Muscle of back (tissue), 11 donors: ENCODE measurements around the gene CADM4. TPM values are rescaled to one million over a fixed set of nuclear protein-coding genes. Genes with fewer than 3 reads are reported as not detected.
"Not testable (repeated sequence)": the region's sequence is repeated elsewhere in the genome, so short reads cannot be mapped to it uniquely, and the experiment has no call there.

Experiments
- DNase-seq, 3 donors: peaks; one replicate each; pipeline versions ENCODE4 v3.0.0 to v3.0.0-alpha.2; 2013
- polyA plus RNA-seq, 10 donors: library from polyadenylated mRNA; unstranded; fragments of 120-200 nt; gene quantifications; one replicate each; pipeline ENCODE4 v1.2.1, GENCODE V29; 2013; ENCODE audit not compliant: insufficient read length in 10 of 10

Gene CADM4
- polyA plus RNA-seq, 10 donors, result 5.6 to 19.4 (median 8.7) TPM

- no peak for DNase-seq
Measured at GRCh38 chr19:43667126-43667875, 27.7 kb upstream of the CADM4 start.

- DNase-seq, result no peak
Measured at GRCh38 chr19:43664018-43664417, 24.4 kb upstream of the CADM4 start.

GRCh38 chr19:43662487-43662886, 22.8 kb upstream of the CADM4 start:
- DNase-seq, result no peak

- peak in 2 of 3 donors; percentile 57 to 72 for DNase-seq
Measured at GRCh38 chr19:43660971-43661360, 21.3 kb upstream of the CADM4 start.

GRCh38 chr19:43660301-43660970, 20.8 kb upstream of the CADM4 start:
- DNase-seq, result no peak

- DNase-seq, result no peak
Measured at GRCh38 chr19:43658494-43658893, 18.8 kb upstream of the CADM4 start.

- DNase-seq, result no peak
Measured at GRCh38 chr19:43658001-43658400, 18.4 kb upstream of the CADM4 start.

- DNase-seq, result no peak
Measured at GRCh38 chr19:43656436-43656835, 16.8 kb upstream of the CADM4 start.

- DNase-seq, result no peak
Measured at GRCh38 chr19:43652546-43652874, 12.9 kb upstream of the CADM4 start.

- peak; percentile 37 to 73 (median 53) for DNase-seq
Measured at GRCh38 chr19:43651758-43652545, 12.3 kb upstream of the CADM4 start.

- DNase-seq, result not testable (repeated sequence)
Measured at GRCh38 chr19:43650276-43650675, 10.6 kb upstream of the CADM4 start.

- DNase-seq, result no peak
Measured at GRCh38 chr19:43649514-43649913, 9.9 kb upstream of the CADM4 start.

GRCh38 chr19:43648633-43649032, 9.0 kb upstream of the CADM4 start:
- no peak for DNase-seq

GRCh38 chr19:43644181-43644580, 4.5 kb upstream of the CADM4 start:
- no peak for DNase-seq

- DNase-seq, result no peak
Measured at GRCh38 chr19:43643326-43643725, 3.7 kb upstream of the CADM4 start.

- no peak for DNase-seq
Measured at GRCh38 chr19:43642531-43642930, 2.9 kb upstream of the CADM4 start.

GRCh38 chr19:43641333-43641732, 1.7 kb upstream of the CADM4 start:
- no peak for DNase-seq

- no peak for DNase-seq
Measured at GRCh38 chr19:43640424-43640757, 741 bp upstream of the CADM4 start.

GRCh38 chr19:43638995-43639518, 593 bp downstream of the CADM4 start:
- no peak for DNase-seq

- no peak for DNase-seq
Measured at GRCh38 chr19:43638214-43638994, 1.2 kb downstream of the CADM4 start.

- DNase-seq, result no peak
Measured at GRCh38 chr19:43636121-43636683, 3.4 kb downstream of the CADM4 start.

GRCh38 chr19:43635561-43635940, 4.1 kb downstream of the CADM4 start:
- DNase-seq, result not testable (repeated sequence)
